ENCODE measurements around the gene KLF15.

The KLF15 gene

DNA sequence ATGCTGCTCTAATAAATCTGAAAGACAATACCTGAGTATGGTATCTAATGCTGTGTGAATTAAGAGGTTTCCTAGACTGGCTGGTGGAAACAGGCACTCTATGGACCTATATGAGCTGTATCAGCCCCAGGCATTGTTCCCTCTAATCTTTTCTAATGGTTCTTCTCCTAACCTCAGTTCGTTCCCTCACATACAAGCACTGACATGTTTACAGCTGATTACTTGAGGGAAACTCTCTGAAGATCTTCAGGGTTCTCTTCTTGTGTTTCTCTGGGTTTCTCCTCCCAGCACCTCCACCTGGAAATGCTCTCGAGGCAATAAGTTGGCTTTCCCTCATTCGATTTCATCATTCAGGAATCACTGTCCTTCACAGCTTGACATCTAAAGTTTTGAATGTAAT, 52.9 kb downstream of the KLF15 start:
- no peak overlapping the region for H3K27ac ChIP-seq (ENCODE audit: low read length)

DNA sequence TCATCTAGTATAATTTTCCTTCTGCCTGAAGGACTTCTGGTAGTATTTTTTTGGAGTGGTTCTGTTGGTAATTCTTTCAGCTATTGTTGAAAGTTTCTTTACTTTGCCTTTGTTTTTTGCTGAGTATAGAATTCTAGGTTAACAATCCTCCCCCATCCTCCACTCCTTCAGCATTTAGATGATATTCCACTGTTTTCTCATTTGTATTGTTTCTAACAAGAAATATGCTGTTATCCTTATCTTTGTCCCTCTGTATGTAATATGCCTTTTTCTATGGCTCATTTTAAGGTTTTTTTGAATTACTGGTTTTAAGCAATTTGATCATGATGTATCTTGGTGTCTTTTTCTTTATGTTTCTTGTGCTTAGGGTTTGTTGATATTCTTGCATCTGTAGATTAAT, 53.9 kb downstream of the KLF15 start:
- Histone ChIP-seq H3K27ac (ENCODE audit: low read length) (no peak overlapping the region), H3K9me3 (ENCODE audit: control insufficient read depth, insufficient read depth, low read length) (no peaks in the 10 kb centered on the region), H3K27me3 (ENCODE audit: control insufficient read depth, insufficient read depth, low read length) (no peaks in the 10 kb centered on the region), H3K4me1 (ENCODE audit: control insufficient read depth, insufficient read depth, low read length) (no peaks in the 10 kb centered on the region), H3K4me3 (ENCODE audit: low read length) (no peak overlapping the region), H3K36me3 (ENCODE audit: control insufficient read depth, insufficient read depth, low read length) (no peaks in the 10 kb centered on the region)
- no peak for DNase-seq (ENCODE audit: low read depth, low spot score)

More for the DNA sequence above, 52.9 kb downstream of the KLF15 start:
- no peaks in the 10 kb centered on the region for H3K9me3 ChIP-seq (ENCODE audit: control insufficient read depth, insufficient read depth, low read length)
- WGBS (ENCODE audit: insufficient coverage, insufficient read length), result no CpG with 5 or more reads among the region's 3 CpGs
- H3K4me3 ChIP-seq (ENCODE audit: low read length), result no peak overlapping the region
- DNase-seq (ENCODE audit: low read depth, low spot score), result no peak
- no peaks in the 10 kb centered on the region for H3K4me1 ChIP-seq (ENCODE audit: control insufficient read depth, insufficient read depth, low read length)
- H3K27me3 ChIP-seq (ENCODE audit: control insufficient read depth, insufficient read depth, low read length), result no peaks in the 10 kb centered on the region
- no peaks in the 10 kb centered on the region for H3K36me3 ChIP-seq (ENCODE audit: control insufficient read depth, insufficient read depth, low read length)

DNA sequence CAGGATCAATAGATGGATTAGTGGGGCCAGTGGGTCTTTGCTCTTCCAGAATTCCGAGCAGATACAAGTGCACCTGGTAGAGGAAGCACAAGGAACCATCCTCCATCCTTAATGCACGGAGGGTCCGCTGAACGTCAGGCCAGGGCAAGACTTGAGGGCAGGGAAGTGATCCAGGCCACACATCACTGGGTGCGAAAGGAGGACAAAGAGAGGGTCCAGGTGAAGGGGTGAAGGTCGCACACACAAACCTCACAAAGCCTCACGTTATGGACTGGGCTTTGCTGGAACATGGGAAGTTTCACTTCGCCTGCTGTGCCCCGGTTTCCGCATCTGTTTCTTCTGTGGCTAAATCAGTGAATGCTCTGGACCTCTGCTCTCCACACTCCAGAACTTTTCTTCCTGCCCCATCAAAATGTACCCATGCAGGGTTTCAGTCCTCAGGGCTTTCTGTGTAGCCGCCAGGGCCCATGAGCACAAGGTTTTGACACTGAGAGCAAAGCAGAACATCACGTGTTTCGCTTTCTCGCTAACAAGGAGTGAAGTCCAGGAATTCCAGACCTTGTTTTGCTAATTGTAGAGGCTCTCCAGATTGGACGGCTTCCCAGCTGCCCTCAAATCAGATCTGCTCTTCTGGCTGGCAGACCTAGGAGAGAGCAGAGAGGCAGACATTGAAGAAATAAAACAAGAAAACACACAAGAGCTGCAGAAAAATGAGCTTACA, 56.3 kb downstream of the KLF15 start:
- Histone ChIP-seq H3K27me3 (ENCODE audit: control insufficient read depth, insufficient read depth, low read length) (no peaks in the 10 kb centered on the region), H3K9me3 (ENCODE audit: control insufficient read depth, insufficient read depth, low read length) (no peaks in the 10 kb centered on the region), H3K4me1 (ENCODE audit: control insufficient read depth, insufficient read depth, low read length) (no peaks in the 10 kb centered on the region), H3K27ac (ENCODE audit: low read length) (no peak overlapping the region), H3K36me3 (ENCODE audit: control insufficient read depth, insufficient read depth, low read length) (no peaks in the 10 kb centered on the region), H3K4me3 (ENCODE audit: low read length) (no peak overlapping the region)
- no CpG with 5 or more reads among the region's 15 CpGs for WGBS (ENCODE audit: insufficient coverage, insufficient read length)
- DNase-seq (ENCODE audit: low read depth, low spot score), result no peak

DNA sequence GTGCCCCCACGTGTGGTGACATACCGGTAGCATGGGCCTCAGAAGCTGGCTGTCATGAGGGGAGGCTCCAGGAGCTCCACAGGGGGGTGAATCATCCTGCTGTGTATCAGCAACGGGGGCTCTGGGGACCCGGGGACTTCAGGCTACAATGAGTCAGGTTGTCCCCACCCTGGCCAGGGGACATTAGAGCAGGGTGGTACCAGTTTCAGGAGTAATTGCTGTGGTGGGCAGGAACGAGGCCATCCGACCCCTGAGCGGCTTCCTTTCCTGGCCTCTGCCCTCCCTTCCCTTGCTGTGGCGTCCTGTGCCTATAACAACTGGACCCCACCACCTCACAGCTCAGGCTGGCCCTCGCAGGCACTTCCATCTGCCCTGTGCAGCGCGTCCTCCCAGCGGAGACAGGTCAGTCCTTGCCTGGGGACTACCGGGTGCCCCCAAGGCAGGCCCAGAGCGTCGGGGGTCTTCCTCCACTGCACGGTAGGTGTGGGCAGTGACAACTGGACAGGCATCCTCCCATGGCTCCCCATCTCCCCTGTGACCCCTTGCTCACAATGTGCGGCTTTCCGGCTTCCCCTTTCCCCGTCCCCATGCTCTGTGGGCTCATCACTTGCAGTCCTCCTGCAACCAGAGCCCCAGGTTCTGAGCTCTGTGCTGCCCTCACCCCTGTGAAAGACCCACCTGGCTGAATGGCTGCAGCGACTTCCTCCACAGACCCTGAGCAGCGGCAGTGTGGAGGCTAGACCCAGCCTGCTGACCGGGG, 57.0 kb downstream of the KLF15 start:
- WGBS (ENCODE audit: insufficient coverage, insufficient read length), result no CpG with 5 or more reads among the region's 22 CpGs
- no peaks in the 10 kb centered on the region for H3K9me3 ChIP-seq (ENCODE audit: control insufficient read depth, insufficient read depth, low read length)
- H3K4me3 ChIP-seq (ENCODE audit: low read length), result no peak overlapping the region
- DNase-seq (ENCODE audit: low read depth, low spot score), result no peak
- H3K4me1 ChIP-seq (ENCODE audit: control insufficient read depth, insufficient read depth, low read length), result no peaks in the 10 kb centered on the region
- no peak overlapping the region for H3K27ac ChIP-seq (ENCODE audit: low read length)
- no peaks in the 10 kb centered on the region for H3K27me3 ChIP-seq (ENCODE audit: control insufficient read depth, insufficient read depth, low read length)
- H3K36me3 ChIP-seq (ENCODE audit: control insufficient read depth, insufficient read depth, low read length), result no peaks in the 10 kb centered on the region

DNA sequence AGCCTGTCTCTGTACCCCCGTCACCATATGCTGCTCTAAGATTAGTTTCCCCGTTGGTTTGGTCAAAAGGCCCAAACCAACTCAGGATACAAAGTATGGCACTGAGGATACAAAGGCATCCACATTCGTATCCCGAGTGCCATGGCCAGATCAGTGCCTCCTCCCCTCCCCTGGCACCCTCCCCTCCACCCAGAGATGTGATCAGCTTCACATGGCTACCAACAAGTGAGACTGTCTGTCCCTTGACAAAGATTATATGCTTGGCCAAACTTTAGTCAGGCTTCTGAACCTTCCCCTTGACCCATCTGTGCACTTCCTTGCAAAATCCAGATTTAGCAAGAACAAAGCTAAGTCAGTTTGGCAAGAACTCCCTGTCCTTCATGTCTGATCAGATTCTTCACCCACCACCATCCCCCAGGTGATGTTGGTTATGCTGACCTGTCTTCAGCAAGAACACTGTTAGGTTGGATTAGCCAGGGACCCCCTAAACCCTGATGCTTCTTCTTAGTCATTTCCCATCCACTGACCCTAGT, 61.7 kb downstream of the KLF15 start:
- no CpG with 5 or more reads among the region's 4 CpGs for WGBS (ENCODE audit: insufficient coverage, insufficient read length)
- Histone ChIP-seq H3K27ac (ENCODE audit: low read length) (no peak overlapping the region), H3K9me3 (ENCODE audit: control insufficient read depth, insufficient read depth, low read length) (no peaks in the 10 kb centered on the region), H3K4me1 (ENCODE audit: control insufficient read depth, insufficient read depth, low read length) (0 out of 2 replicates have a peak, but pooled peaks cover 2% of the 10 kb centered on the region), H3K36me3 (ENCODE audit: control insufficient read depth, insufficient read depth, low read length) (no peaks in the 10 kb centered on the region), H3K4me3 (ENCODE audit: low read length) (no peak overlapping the region), H3K27me3 (ENCODE audit: control insufficient read depth, insufficient read depth, low read length) (no peaks in the 10 kb centered on the region)
- no peak for DNase-seq (ENCODE audit: low read depth, low spot score)

DNA sequence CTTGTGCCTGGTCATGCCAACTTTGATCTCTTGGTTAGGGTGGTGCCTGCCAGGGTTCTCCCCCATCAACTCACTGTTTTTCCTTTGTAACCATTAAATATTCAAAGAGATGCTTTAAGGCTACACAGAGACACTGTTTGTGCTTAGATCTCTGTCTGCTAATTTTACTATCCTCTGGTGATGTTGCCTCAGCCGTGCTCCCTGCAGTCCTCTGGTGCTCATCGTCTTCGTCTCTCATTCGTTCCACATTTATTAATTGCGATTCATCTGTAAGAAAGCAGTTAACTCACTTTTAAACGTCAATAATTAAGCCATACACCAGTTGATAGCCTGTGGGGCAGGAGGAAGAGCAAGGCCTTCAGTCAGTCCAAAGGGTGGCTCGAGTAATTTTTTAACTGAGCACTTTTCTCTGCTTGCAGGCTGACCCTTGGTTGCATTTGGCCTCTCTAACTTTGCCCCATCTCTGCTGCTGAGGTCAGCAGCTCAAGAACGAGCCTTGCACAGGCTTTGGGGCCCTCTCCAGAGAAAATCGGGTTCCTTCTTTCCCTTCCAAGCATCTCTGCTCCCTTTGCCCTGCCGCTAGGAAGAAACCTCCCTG, 62.9 kb downstream of the KLF15 start:
- no CpG with 5 or more reads among the region's 10 CpGs for WGBS (ENCODE audit: insufficient coverage, insufficient read length)
- H3K27me3 ChIP-seq (ENCODE audit: control insufficient read depth, insufficient read depth, low read length), result no peaks in the 10 kb centered on the region; the same call in 1 of the 2 replicates
- no peak for DNase-seq (ENCODE audit: low read depth, low spot score)
- H3K4me1 ChIP-seq (ENCODE audit: control insufficient read depth, insufficient read depth, low read length), result 0 out of 2 replicates have a peak, but pooled peaks cover 2% of the 10 kb centered on the region
- no peaks in the 10 kb centered on the region for H3K36me3 ChIP-seq (ENCODE audit: control insufficient read depth, insufficient read depth, low read length)
- H3K27ac ChIP-seq (ENCODE audit: low read length), result no peak overlapping the region
- no peak overlapping the region for H3K4me3 ChIP-seq (ENCODE audit: low read length)
- H3K9me3 ChIP-seq (ENCODE audit: control insufficient read depth, insufficient read depth, low read length), result no peaks in the 10 kb centered on the region

DNA sequence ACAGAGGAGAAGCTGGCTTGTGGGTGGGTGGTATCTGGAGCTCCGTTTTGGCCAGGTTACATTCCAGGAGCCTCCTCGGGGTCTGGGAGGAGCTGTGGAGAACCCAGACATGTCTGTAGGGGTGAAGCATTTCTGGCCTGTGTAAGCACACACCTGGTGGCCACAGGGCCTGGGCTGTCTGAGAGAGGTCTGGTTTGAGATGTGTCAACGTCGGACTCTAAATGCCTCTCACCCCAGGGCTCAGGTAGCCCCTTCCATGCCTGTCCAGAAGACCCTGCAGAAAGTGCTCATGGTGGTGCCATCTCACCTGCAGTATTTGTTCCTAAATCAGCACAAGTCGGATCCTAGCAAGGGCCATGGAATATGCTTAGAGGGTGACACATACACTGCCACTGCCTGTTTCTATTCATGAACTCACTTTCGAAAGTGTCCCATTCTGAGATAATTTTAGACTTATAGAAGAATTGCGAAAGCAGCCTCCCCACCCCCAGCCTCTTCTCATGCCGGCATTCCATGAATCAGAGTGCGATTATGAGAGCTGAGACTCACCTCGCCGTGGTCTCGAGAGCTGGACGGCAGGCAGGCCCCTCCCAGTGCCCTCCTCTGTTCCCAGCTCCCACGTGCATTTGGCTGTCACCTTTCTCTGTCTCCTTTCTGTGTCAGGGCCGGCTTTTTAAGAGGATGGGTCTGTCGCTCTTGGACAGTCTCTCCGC, 63.7 kb downstream of the KLF15 start:
- no peak for DNase-seq (ENCODE audit: low read depth, low spot score)
- Histone ChIP-seq H3K4me1 (ENCODE audit: control insufficient read depth, insufficient read depth, low read length) (0 out of 2 replicates have a peak, but pooled peaks cover 2% of the 10 kb centered on the region), H3K27ac (ENCODE audit: low read length) (no peak overlapping the region), H3K27me3 (ENCODE audit: control insufficient read depth, insufficient read depth, low read length) (peaks cover under 1% of the 10 kb centered on the region; the same call in 1 of the 2 replicates), H3K9me3 (ENCODE audit: control insufficient read depth, insufficient read depth, low read length) (no peaks in the 10 kb centered on the region), H3K36me3 (ENCODE audit: control insufficient read depth, insufficient read depth, low read length) (no peaks in the 10 kb centered on the region), H3K4me3 (ENCODE audit: low read length) (no peak overlapping the region)
- WGBS (ENCODE audit: insufficient coverage, insufficient read length), result no CpG with 5 or more reads among the region's 17 CpGs

All from iPS DF 6.9 (cell line).